ENCODE measurements around the gene NUP88.

Gene NUP88

GRCh38 chr17:5378566-5379207 lies 40.8 kb downstream of the NUP88 start:
- Histone ChIP-seq H3K4me3 (ENCODE audit: low read length) (no peak overlapping the region), H3K9ac (ENCODE audit: low read depth, low read length) (no peak overlapping the region), H3K4me2 (ENCODE audit: low read length) (no peak overlapping the region), H3K27me3 (ENCODE audit: control insufficient read depth, insufficient read depth, low read length) (no peaks in the 10 kb centered on the region), H3K4me1 (ENCODE audit: control insufficient read depth, insufficient read depth, low read length) (peaks cover 4% of the 10 kb centered on the region), H3K36me3 (ENCODE audit: insufficient read depth, low read length) (peaks cover 80% of the 10 kb centered on the region), H3K9me3 (replicated peaks; ENCODE audit: low read length) (no peaks in the 10 kb centered on the region)

GRCh38 chr17:5373112-5373511 lies 46.4 kb downstream of the NUP88 start:
- Histone ChIP-seq H3K4me3 (ENCODE audit: low read length) (no peak overlapping the region), H3K4me1 (ENCODE audit: control insufficient read depth, insufficient read depth, low read length) (no peaks in the 10 kb centered on the region), H3K4me2 (ENCODE audit: low read length) (no peak overlapping the region), H3K27me3 (ENCODE audit: control insufficient read depth, insufficient read depth, low read length) (no peaks in the 10 kb centered on the region), H3K36me3 (ENCODE audit: insufficient read depth, low read length) (peaks cover 65% of the 10 kb centered on the region), H3K9me3 (replicated peaks; ENCODE audit: low read length) (no peaks in the 10 kb centered on the region), H3K9ac (ENCODE audit: low read depth, low read length) (no peak overlapping the region)

GRCh38 chr17:5370411-5370810 lies 49.1 kb downstream of the NUP88 start:
- no peak overlapping the region for H3K4me3 ChIP-seq (ENCODE audit: low read length)
- peaks cover 53% of the 10 kb centered on the region for H3K36me3 ChIP-seq (ENCODE audit: insufficient read depth, low read length)
- no peak overlapping the region for H3K4me2 ChIP-seq (ENCODE audit: low read length)
- H3K9ac ChIP-seq (ENCODE audit: low read depth, low read length) = no peak overlapping the region
- no peaks in the 10 kb centered on the region for H3K27me3 ChIP-seq (ENCODE audit: control insufficient read depth, insufficient read depth, low read length)
- H3K9me3 ChIP-seq (replicated peaks; ENCODE audit: low read length) = no peaks in the 10 kb centered on the region
- H3K4me1 ChIP-seq (ENCODE audit: control insufficient read depth, insufficient read depth, low read length) = peaks cover 3% of the 10 kb centered on the region

GRCh38 chr17:5365831-5366230 lies 53.6 kb downstream of the NUP88 start:
- peaks cover 51% of the 10 kb centered on the region for H3K36me3 ChIP-seq (ENCODE audit: insufficient read depth, low read length)
- no peaks in the 10 kb centered on the region for H3K27me3 ChIP-seq (ENCODE audit: control insufficient read depth, insufficient read depth, low read length)
- H3K4me3 ChIP-seq (ENCODE audit: low read length) = no peak overlapping the region
- no peaks in the 10 kb centered on the region for H3K9me3 ChIP-seq (replicated peaks; ENCODE audit: low read length)
- H3K9ac ChIP-seq (ENCODE audit: low read depth, low read length) = no peak overlapping the region
- H3K4me1 ChIP-seq (ENCODE audit: control insufficient read depth, insufficient read depth, low read length) = peaks cover 4% of the 10 kb centered on the region
- H3K4me2 ChIP-seq (ENCODE audit: low read length) = no peak overlapping the region

GRCh38 chr17:5364696-5365095 lies 54.8 kb downstream of the NUP88 start:
- Histone ChIP-seq H3K9ac (ENCODE audit: low read depth, low read length) (no peak overlapping the region), H3K27me3 (ENCODE audit: control insufficient read depth, insufficient read depth, low read length) (no peaks in the 10 kb centered on the region), H3K4me3 (ENCODE audit: low read length) (no peak overlapping the region), H3K36me3 (ENCODE audit: insufficient read depth, low read length) (peaks cover 46% of the 10 kb centered on the region), H3K4me2 (ENCODE audit: low read length) (no peak overlapping the region), H3K4me1 (ENCODE audit: control insufficient read depth, insufficient read depth, low read length) (peaks cover 4% of the 10 kb centered on the region), H3K9me3 (replicated peaks; ENCODE audit: low read length) (no peaks in the 10 kb centered on the region)

GRCh38 chr17:5364156-5364555 lies 55.3 kb downstream of the NUP88 start:
- Histone ChIP-seq H3K9ac (ENCODE audit: low read depth, low read length) (no peak overlapping the region), H3K9me3 (replicated peaks; ENCODE audit: low read length) (no peaks in the 10 kb centered on the region), H3K4me1 (ENCODE audit: control insufficient read depth, insufficient read depth, low read length) (peaks cover 4% of the 10 kb centered on the region), H3K4me3 (ENCODE audit: low read length) (no peak overlapping the region), H3K36me3 (ENCODE audit: insufficient read depth, low read length) (peaks cover 42% of the 10 kb centered on the region), H3K27me3 (ENCODE audit: control insufficient read depth, insufficient read depth, low read length) (no peaks in the 10 kb centered on the region), H3K4me2 (ENCODE audit: low read length) (no peak overlapping the region)

- Histone ChIP-seq H3K4me3 (ENCODE audit: low read length) (no peak overlapping the region), H3K9me3 (replicated peaks; ENCODE audit: low read length) (no peaks in the 10 kb centered on the region), H3K27me3 (ENCODE audit: control insufficient read depth, insufficient read depth, low read length) (no peaks in the 10 kb centered on the region), H3K36me3 (ENCODE audit: insufficient read depth, low read length) (peaks cover 43% of the 10 kb centered on the region), H3K4me1 (ENCODE audit: control insufficient read depth, insufficient read depth, low read length) (peaks cover 4% of the 10 kb centered on the region), H3K4me2 (ENCODE audit: low read length) (no peak overlapping the region), H3K9ac (ENCODE audit: low read depth, low read length) (no peak overlapping the region)
Observed at GRCh38 chr17:5362162-5362811, 57.2 kb downstream of the NUP88 start.

- Histone ChIP-seq H3K36me3 (ENCODE audit: insufficient read depth, low read length) (peaks cover 48% of the 10 kb centered on the region), H3K9ac (ENCODE audit: low read depth, low read length) (no peak overlapping the region), H3K4me1 (ENCODE audit: control insufficient read depth, insufficient read depth, low read length) (peaks cover 4% of the 10 kb centered on the region), H3K4me3 (ENCODE audit: low read length) (no peak overlapping the region), H3K27me3 (ENCODE audit: control insufficient read depth, insufficient read depth, low read length) (no peaks in the 10 kb centered on the region), H3K4me2 (ENCODE audit: low read length) (no peak overlapping the region), H3K9me3 (replicated peaks; ENCODE audit: low read length) (no peaks in the 10 kb centered on the region)
Observed at GRCh38 chr17:5361426-5361825, 58.0 kb downstream of the NUP88 start.

GRCh38 chr17:5355421-5356129 lies 63.9 kb downstream of the NUP88 start:
- H3K4me1 ChIP-seq (ENCODE audit: control insufficient read depth, insufficient read depth, low read length) = peaks cover 4% of the 10 kb centered on the region

GRCh38 chr17:5354886-5355415 lies 64.5 kb downstream of the NUP88 start:
- Histone ChIP-seq H3K4me2 (ENCODE audit: low read length) (no peak overlapping the region), H3K4me3 (ENCODE audit: low read length) (no peak overlapping the region), H3K27me3 (ENCODE audit: control insufficient read depth, insufficient read depth, low read length) (no peaks in the 10 kb centered on the region), H3K36me3 (ENCODE audit: insufficient read depth, low read length) (peaks cover 46% of the 10 kb centered on the region), H3K4me1 (ENCODE audit: control insufficient read depth, insufficient read depth, low read length) (peaks cover 4% of the 10 kb centered on the region), H3K9me3 (replicated peaks; ENCODE audit: low read length) (no peaks in the 10 kb centered on the region), H3K9ac (ENCODE audit: low read depth, low read length) (no peak overlapping the region)

More at GRCh38 chr17:5355421-5356129, 63.9 kb downstream of the NUP88 start:
- Histone ChIP-seq H3K9ac (ENCODE audit: low read depth, low read length) (no peak overlapping the region), H3K4me2 (ENCODE audit: low read length) (no peak overlapping the region), H3K27me3 (ENCODE audit: control insufficient read depth, insufficient read depth, low read length) (no peaks in the 10 kb centered on the region), H3K36me3 (ENCODE audit: insufficient read depth, low read length) (peaks cover 45% of the 10 kb centered on the region), H3K9me3 (replicated peaks; ENCODE audit: low read length) (no peaks in the 10 kb centered on the region), H3K4me3 (ENCODE audit: low read length) (no peak overlapping the region)

- Histone ChIP-seq H3K36me3 (ENCODE audit: insufficient read depth, low read length) (peaks cover 52% of the 10 kb centered on the region), H3K4me2 (ENCODE audit: low read length) (no peak overlapping the region), H3K4me1 (ENCODE audit: control insufficient read depth, insufficient read depth, low read length) (peaks cover 4% of the 10 kb centered on the region), H3K27me3 (ENCODE audit: control insufficient read depth, insufficient read depth, low read length) (no peaks in the 10 kb centered on the region), H3K9me3 (replicated peaks; ENCODE audit: low read length) (no peaks in the 10 kb centered on the region), H3K4me3 (ENCODE audit: low read length) (no peak overlapping the region), H3K9ac (ENCODE audit: low read depth, low read length) (no peak overlapping the region)
Observed at GRCh38 chr17:5354310-5354709, 65.2 kb downstream of the NUP88 start.

Measured in skeletal muscle satellite cell (primary cell).